A549 (cell line): ENCODE measurements around the gene REM1. TPM values are rescaled to one million over a fixed set of nuclear protein-coding genes. Genes with fewer than 3 reads are reported as not detected.

Source experiments
- ATAC-seq, 2 experiments: fragments of 200-7000 bp in 1 of 2; fragments of >200 bp in 1 of 2; cut with Nextera tagmentation in 1 of 2; cut with Tn5 transposase in 1 of 2; 3 replicates each; pipeline versions ENCODE4 v1.8.0 to v1.9.1; 2018 to 2020; ENCODE audit warnings: mild to moderate bottlenecking in 1 of 2, moderate library complexity in 1 of 2
- CTCF ChIA-PET: fragments of 300-600 bp; sonication (Branson Sonifier 250); formaldehyde crosslinking; extraction: SDS; loops from one replicate; lab custom pipeline; 2021; ENCODE audit warnings: antibody characterized with exemption, inconsistent platforms; lab: Yijun Ruan, JAX
- POLR2A ChIA-PET: fragments of 350-600 bp; formaldehyde crosslinking; extraction: SDS; loops from one replicate; lab custom pipeline; 2021; ENCODE audit warnings: antibody characterized with exemption, inconsistent platforms; lab: Yijun Ruan, JAX
- DNase-seq, 2 experiments: peaks; one replicate each; pipeline versions ENCODE4 v3.0.0 to v3.0.0-alpha.2; 2011 to 2016; ENCODE audit warnings: low read depth in 1 of 2, low spot score in 1 of 2
- FAIRE-seq: peaks from 2 replicates; lab custom pipeline; 2011; peaks lifted over from hg19 to GRCh38; lab: Jason Lieb, UNC
- H3K27ac ChIP-seq, 2 experiments: fragments of >200 bp; sonication (Bioruptor Twin); formaldehyde crosslinking; 3 replicates each; pipeline ENCODE4 v1.5.1; 2016 to 2017
- H3K4me1 ChIP-seq: fragments of >200 bp; sonication (Bioruptor Twin); formaldehyde crosslinking; 3 replicates; pipeline ENCODE4 v1.6.1; 2016
- H3K4me2 ChIP-seq: fragments of >200 bp; sonication (Bioruptor Twin); formaldehyde crosslinking; 3 replicates; pipeline ENCODE4 v1.6.1; 2016
- H3K4me3 ChIP-seq: fragments of >200 bp; sonication (Bioruptor Twin); formaldehyde crosslinking; 3 replicates; pipeline ENCODE4 v1.5.1; 2016
- H3K9me3 ChIP-seq: fragments of >200 bp; sonication (Bioruptor Twin); formaldehyde crosslinking; 3 replicates; pipeline ENCODE4 v1.6.1; 2016
- ATOH8 ChIP-seq: fragments of 250-450 bp; sonication (Bioruptor Pico); IDR thresholded peaks from 2 replicates; pipeline ENCODE4 v1.5.0; 2020; ENCODE audit warnings: low read depth, mild to moderate bottlenecking, moderate library complexity
- BCL3 ChIP-seq: fragments of >200 bp; sonication (Bioruptor Twin); formaldehyde crosslinking; IDR thresholded peaks from 3 replicates; pipeline ENCODE4 v1.6.1; 2016
- CHD4 ChIP-seq: fragments of 200-600 bp; sonication (generic); IDR thresholded peaks from 2 replicates; pipeline ENCODE4 v1.6.1; 2016; ENCODE audit warnings: antibody characterized with exemption, mild to moderate bottlenecking, borderline replicate concordance
- ESRRA ChIP-seq: fragments of 150-350 bp; IDR thresholded peaks from 2 replicates; pipeline ENCODE4 v1.6.1; 2014; ENCODE audit warnings: mild to moderate bottlenecking, low read length, borderline replicate concordance
- FOXS1 ChIP-seq: fragments of 250-450 bp; sonication (Bioruptor Pico); IDR thresholded peaks from 2 replicates; pipeline ENCODE4 v1.5.0; 2020; ENCODE audit warnings: mild to moderate bottlenecking, moderate library complexity
- JUN ChIP-seq, 2 experiments: fragments of >200 bp; sonication (Bioruptor Twin); formaldehyde crosslinking; IDR thresholded peaks; 2 replicates in 1 of 2; 3 replicates in 1 of 2; pipeline ENCODE4 v1.6.1; 2016 to 2017
- KDM1A ChIP-seq: fragments of 200-600 bp; sonication (generic); IDR thresholded peaks from 2 replicates; pipeline ENCODE4 v1.6.1; 2016; ENCODE audit warnings: low read depth, mild to moderate bottlenecking
- KDM5A ChIP-seq: fragments of 200-600 bp; sonication (generic); IDR thresholded peaks from 2 replicates; pipeline ENCODE4 v1.6.1; 2016; ENCODE audit warnings: antibody characterized with exemption, mild to moderate bottlenecking
- MAFK ChIP-seq: fragments of 450-650 bp; IDR thresholded peaks from 2 replicates; pipeline ENCODE4 v1.6.1; 2014; ENCODE audit not compliant: partially characterized antibody
- MAZ ChIP-seq: fragments of 150-350 bp; IDR thresholded peaks from 2 replicates; pipeline ENCODE4 v1.6.1; 2014; ENCODE audit warnings: antibody characterized with exemption, low read depth, low read length, borderline replicate concordance
- NFE2L2 ChIP-seq: fragments of 150-350 bp; conservative IDR thresholded peaks from 2 replicates; pipeline ENCODE4 v1.6.1; 2014; ENCODE audit warnings: low read length
- NPAS2 ChIP-seq: fragments of 250-450 bp; sonication (Bioruptor Pico); IDR thresholded peaks from 2 replicates; pipeline ENCODE4 v1.8.0; 2022; ENCODE audit warnings: mild to moderate bottlenecking, moderate library complexity, borderline replicate concordance
- POLR2AphosphoS2 ChIP-seq: conservative IDR thresholded peaks from 2 replicates; pipeline ENCODE4 v1.6.1; 2012; ENCODE audit warnings: low read length, improper control_type of control experiment, inconsistent platforms
- RAD21 ChIP-seq, 2 experiments: fragments of >200 bp in 1 of 2; sonication (Bioruptor Twin) in 1 of 2; formaldehyde crosslinking in 1 of 2; IDR thresholded peaks in 1 of 2; conservative IDR thresholded peaks in 1 of 2; 2 replicates in 1 of 2; 3 replicates in 1 of 2; pipeline ENCODE4 v1.6.1; 2012 to 2018; ENCODE audit warnings: inconsistent platforms in 1 of 2
- RFX5 ChIP-seq: fragments of 450-650 bp; IDR thresholded peaks from 2 replicates; pipeline ENCODE4 v1.7.1; 2014; ENCODE audit warnings: antibody characterized with exemption, mild to moderate bottlenecking, moderate library complexity
- SMC3 ChIP-seq: fragments of >200 bp; sonication (Bioruptor Twin); formaldehyde crosslinking; IDR thresholded peaks from 3 replicates; pipeline ENCODE4 v1.6.1; 2018; ENCODE audit warnings: inconsistent platforms
- ZNF302 ChIP-seq: fragments of 250-450 bp; sonication (Bioruptor Pico); IDR thresholded peaks from 2 replicates; pipeline ENCODE4 v1.9.0; 2021; ENCODE audit warnings: inconsistent platforms, mild to moderate bottlenecking, moderate library complexity
- WGBS: methylation state at CpG from one replicate; pipeline ENCODE4 v1.1.6; 2017; ENCODE audit errors: missing lambda C conversion rate; 5-methylcytosine and 5-hydroxymethylcytosine counted together
- polyA plus RNA-seq, 4 experiments: library from polyadenylated mRNA; depleted of rRNA in 3 of 4; stranded (reverse); fragments of >200 nt; fragmentation: RNase III in 1 of 4; extraction: RNeasy Plus Mini Kit Qiagen cat#74134 plus additional on column Dnase treatment in 1 of 4; gene quantifications; 2 replicates in 3 of 4; 3 replicates in 1 of 4; pipeline ENCODE4 v1.2.3, GENCODE V29; 2011 to 2017
- TF ChIP-seq, protein P1 (sequence below): fragments of 200-600 bp; sonication (generic); IDR thresholded peaks from 2 replicates; pipeline ENCODE4 v1.6.1; 2016; ENCODE audit warnings: antibody characterized with exemption, mild to moderate bottlenecking, moderate library complexity
- TF ChIP-seq, protein P2 (sequence below): fragments of 250-450 bp; sonication (Bioruptor Pico); IDR thresholded peaks from 2 replicates; pipeline ENCODE4 v1.5.0; 2021; ENCODE audit warnings: mild to moderate bottlenecking, moderate library complexity, borderline replicate concordance

REM1 gene
- polyA plus RNA-seq, 2 of the 4 experiments (the other 2 are of a cell fraction): not detected

GRCh38 chr20:31449511-31450414 lies 25.3 kb upstream of the REM1 start:
- no peak for ATAC-seq
- H3K4me2 ChIP-seq: no peak overlapping the region
- no peak for DNase-seq
- H3K9me3 ChIP-seq: no peaks in the 10 kb centered on the region
- no peak overlapping the region for H3K27ac ChIP-seq
- POLR2A ChIA-PET: no interaction called here
- CTCF ChIA-PET: interaction anchor here (0.6 to 1.2 kb wide), 6 partner anchors 11 to 54 kb away, joined by 3 to 5 read pairs (median 4); no protein-coding TSS in a partner anchor
- FAIRE-seq: no peak
- H3K4me3 ChIP-seq: no peak overlapping the region
- H3K4me1 ChIP-seq: no peaks in the 10 kb centered on the region
- WGBS: 38% methylated on average over 8 of the region's 8 CpGs
- TF ChIP-seq KDM5A (no peak), JUN (IDR thresholded peaks at IDR 0.05) (no peak), MAZ (no peak), POLR2AphosphoS2 (no peak), RFX5 (no peak), ATOH8 (CRISPR knock-in tag) (no peak), RAD21 (conservative IDR thresholded peaks at IDR 0.05 in 1 of 2, IDR thresholded peaks at IDR 0.05 in 1 of 2) (no peak)
- TF ChIP-seq, protein P1, sequence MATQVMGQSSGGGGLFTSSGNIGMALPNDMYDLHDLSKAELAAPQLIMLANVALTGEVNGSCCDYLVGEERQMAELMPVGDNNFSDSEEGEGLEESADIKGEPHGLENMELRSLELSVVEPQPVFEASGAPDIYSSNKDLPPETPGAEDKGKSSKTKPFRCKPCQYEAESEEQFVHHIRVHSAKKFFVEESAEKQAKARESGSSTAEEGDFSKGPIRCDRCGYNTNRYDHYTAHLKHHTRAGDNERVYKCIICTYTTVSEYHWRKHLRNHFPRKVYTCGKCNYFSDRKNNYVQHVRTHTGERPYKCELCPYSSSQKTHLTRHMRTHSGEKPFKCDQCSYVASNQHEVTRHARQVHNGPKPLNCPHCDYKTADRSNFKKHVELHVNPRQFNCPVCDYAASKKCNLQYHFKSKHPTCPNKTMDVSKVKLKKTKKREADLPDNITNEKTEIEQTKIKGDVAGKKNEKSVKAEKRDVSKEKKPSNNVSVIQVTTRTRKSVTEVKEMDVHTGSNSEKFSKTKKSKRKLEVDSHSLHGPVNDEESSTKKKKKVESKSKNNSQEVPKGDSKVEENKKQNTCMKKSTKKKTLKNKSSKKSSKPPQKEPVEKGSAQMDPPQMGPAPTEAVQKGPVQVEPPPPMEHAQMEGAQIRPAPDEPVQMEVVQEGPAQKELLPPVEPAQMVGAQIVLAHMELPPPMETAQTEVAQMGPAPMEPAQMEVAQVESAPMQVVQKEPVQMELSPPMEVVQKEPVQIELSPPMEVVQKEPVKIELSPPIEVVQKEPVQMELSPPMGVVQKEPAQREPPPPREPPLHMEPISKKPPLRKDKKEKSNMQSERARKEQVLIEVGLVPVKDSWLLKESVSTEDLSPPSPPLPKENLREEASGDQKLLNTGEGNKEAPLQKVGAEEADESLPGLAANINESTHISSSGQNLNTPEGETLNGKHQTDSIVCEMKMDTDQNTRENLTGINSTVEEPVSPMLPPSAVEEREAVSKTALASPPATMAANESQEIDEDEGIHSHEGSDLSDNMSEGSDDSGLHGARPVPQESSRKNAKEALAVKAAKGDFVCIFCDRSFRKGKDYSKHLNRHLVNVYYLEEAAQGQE: no peak
- TF ChIP-seq, protein P2, sequence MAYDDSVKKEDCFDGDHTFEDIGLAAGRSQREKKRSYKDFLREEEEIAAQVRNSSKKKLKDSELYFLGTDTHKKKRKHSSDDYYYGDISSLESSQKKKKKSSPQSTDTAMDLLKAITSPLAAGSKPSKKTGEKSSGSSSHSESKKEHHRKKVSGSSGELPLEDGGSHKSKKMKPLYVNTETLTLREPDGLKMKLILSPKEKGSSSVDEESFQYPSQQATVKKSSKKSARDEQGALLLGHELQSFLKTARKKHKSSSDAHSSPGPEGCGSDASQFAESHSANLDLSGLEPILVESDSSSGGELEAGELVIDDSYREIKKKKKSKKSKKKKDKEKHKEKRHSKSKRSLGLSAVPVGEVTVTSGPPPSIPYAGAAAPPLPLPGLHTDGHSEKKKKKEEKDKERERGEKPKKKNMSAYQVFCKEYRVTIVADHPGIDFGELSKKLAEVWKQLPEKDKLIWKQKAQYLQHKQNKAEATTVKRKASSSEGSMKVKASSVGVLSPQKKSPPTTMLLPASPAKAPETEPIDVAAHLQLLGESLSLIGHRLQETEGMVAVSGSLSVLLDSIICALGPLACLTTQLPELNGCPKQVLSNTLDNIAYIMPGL (CRISPR knock-in tag): no peak

DNA sequence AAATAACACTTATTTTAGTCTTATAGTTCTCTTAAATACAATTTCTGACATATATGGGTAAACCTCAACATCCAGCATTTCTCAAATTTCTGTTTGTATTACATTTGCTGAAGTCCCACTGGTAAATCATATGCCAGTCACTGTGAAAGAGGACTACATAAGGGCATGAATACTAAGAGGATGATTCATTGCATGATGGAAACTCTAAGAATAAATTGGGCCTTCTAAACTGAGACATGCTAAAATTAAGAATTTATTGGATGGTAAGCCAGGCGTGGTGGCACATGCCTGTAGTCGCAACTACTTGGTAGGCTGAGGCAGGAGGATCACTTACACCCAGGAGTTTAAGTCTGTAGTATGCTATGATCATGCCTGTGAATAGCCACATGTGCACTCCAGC lies 22.5 kb upstream of the REM1 start:
- CTCF ChIA-PET: no interaction called here
- Histone ChIP-seq H3K27ac (no peak overlapping the region), H3K9me3 (no peaks in the 10 kb centered on the region), H3K4me2 (no peak overlapping the region), H3K4me3 (no peak overlapping the region)
- no peak for ATAC-seq
- POLR2A ChIA-PET: no interaction called here
- no peak for DNase-seq
- no peak for FAIRE-seq
- 32% methylated on average over 2 of the region's 2 CpGs for WGBS
- no peak for TF ChIP-seq BCL3
- TF ChIP-seq KDM1A: no peak
- no peak for TF ChIP-seq SMC3
- no peak for TF ChIP-seq RFX5
- TF ChIP-seq, protein P2 (CRISPR knock-in tag): no peak
- no peak for TF ChIP-seq ZNF302 (CRISPR knock-in tag)
- no peak for TF ChIP-seq FOXS1 (CRISPR knock-in tag)
- no peak for TF ChIP-seq CHD4
- no peak for TF ChIP-seq POLR2AphosphoS2
- no peak for TF ChIP-seq ESRRA
- no peak for TF ChIP-seq MAFK
- no peak for TF ChIP-seq NFE2L2
- TF ChIP-seq NPAS2: no peak
- TF ChIP-seq, all 56 proteins: peak for 0
- no peaks in the 10 kb centered on the region for H3K4me1 ChIP-seq
